Fibroblast of upper back skin (primary cell): ENCODE results near the gene ALLC.

Experiments
- DNase-seq: peaks from one replicate; pipeline ENCODE4 v3.0.0-alpha.2; 2013

ALLC gene

DNA sequence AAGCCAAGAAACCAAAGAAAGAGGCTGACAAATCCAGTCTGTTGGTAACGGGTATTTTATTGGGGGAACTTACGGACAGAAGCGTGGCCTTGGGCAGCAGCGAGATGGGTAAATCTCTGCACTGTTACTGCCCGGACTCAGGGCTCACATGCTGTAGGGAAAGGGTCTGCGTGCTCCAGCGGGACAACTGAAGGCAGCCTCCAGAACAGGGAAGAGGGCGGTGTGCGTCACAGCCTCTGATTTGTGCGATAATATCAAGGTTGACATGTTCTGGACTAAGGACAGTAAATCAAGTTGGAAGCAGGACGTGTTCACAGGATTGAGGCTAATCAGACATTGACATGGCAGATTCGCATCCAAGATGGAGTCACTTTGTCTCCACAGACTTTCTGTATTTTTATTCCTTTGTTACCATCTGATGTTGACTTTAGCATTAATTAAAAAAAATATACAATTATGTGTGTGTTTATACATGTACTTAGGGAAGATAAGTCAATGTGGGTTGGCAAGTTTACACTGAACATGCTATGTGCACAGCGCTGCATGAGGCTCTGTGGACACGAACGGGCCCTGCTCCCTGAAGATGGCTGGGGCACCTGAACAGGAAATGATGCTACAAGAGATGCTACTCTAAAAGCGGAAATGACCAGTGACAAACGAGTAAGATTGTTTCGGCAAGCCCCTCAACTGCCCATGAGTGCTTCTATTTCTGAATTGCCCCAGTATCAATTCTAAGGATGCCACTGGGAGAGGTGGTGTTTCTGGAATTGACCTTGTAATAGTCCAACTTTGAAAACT is 22.7 kb downstream of the ALLC start:
- no peak for DNase-seq

DNA sequence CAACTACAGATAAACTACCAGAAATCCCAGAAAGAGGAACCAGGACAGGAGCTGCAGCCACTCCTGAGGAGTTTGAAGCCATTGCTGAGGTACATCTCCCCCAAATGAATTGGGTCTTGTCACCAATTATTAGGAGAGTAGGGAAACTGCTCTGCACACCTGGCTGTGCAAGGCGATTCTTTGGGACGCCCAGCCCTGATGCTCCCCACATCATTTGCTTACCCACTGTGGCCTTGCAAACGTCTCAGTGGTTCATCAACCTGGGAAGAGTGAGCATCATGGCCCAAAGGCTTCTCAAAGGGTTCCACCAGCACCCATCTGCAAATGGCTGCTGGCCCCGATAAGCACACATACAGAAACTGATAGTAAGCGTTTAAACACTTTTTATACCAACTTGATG is 23.6 kb downstream of the ALLC start:
- no peak for DNase-seq

DNA sequence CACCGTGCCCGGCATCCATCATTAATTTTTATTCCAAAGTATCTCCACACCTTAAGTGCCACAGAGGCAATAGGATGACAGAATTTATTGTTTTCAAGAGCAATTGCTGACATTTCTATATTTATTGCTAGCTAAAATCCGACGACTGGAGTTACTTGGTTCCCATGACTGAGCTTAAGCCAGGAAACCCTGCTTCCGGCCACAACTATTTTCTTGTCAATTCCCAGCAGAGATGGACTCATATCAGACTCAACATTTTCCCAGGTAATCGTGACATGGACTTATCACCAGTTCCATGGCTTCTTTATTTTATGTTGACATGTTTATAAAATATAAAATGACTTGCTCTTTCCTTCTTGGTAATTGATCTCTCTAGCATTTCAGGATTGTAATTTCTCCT is 24.8 kb downstream of the ALLC start:
- no peak for DNase-seq

DNA sequence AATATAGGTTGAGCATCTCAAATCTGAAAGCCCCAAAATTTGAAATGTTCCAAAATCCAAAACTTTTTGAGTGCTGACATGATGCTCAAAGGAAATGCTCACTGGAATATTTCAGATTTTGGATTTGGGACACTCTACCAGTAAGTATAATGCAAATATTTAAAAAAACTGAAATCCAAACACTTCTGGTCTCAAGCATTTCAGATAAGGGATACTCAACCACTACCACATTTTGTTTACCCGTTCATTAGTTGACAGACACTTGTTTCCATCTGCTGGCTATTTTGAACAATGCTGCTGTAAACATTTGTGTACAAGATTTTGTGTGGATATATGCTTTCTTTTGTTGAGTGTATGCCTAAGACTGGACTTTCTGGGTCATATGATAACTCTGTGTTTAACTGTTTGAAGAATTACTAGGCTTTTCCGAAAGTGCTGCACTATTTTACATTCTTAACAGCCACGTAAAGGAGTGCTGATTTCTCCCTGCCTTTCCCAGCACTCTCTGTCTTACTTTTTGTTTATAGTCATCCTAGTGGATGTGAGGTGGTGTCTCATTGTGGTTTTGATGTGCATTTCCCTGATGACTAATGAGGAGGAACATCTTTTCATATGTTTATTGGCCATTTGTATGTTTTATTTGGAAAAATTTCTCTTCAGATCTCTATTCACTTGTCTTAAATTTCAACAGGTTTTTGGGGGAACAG is 25.9 kb downstream of the ALLC start:
- DNase-seq = no peak

DNA sequence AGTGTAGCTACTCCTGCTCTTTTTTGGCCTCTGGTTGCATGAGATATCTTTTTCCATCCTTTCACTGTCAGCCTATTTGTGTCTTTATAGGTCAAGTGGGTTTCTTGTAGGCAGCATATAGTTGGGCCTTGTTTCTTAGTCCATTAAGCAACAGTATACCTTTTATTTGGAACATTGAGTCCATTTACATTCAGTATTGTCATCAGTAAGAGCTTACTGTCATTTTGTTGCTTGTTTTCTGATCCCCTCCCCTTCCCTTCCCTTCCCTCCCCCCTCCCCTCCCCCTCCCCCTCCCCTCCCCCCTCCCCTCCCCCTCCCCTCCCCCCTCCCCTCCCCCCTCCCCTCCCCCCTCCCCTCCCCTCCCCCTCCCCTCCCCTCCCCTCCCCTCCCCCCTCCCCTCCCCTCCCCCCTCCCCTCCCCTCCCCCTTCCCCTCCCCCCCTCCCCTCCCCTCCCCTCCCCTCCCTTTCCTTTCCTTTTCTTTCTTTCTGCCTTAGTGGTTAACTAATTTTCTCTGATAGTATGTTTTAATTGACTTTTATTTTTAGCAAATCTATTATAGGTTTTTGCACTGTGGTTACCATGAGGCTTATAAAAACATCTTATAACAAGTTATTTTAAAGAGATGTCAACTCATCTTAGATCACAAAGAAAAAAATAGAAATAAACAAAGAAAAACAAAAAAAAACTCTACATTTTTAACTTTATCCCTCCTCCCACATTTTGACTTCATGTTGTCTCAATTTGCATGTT is 32.2 kb downstream of the ALLC start:
- no peak for DNase-seq

DNA sequence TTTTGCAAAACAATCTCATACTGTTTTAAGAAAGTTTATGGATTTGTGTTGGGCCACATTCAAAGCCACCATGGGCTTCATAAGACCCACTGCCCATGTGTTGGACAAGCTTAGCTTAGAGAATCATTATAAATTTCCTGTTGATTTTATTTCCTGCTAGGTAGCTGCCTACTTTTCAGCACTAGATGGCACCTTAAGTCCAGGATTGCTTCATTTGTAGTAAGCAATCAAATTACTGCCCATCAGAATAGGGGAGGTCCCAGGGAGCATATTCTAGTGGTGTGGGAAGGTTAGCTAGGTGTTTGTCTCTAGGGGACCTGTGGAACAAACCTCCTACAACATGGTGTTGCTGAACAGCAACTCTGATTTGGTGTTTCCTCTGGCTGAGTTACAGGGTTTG is 34.4 kb downstream of the ALLC start:
- DNase-seq = peak; percentile 8

DNA sequence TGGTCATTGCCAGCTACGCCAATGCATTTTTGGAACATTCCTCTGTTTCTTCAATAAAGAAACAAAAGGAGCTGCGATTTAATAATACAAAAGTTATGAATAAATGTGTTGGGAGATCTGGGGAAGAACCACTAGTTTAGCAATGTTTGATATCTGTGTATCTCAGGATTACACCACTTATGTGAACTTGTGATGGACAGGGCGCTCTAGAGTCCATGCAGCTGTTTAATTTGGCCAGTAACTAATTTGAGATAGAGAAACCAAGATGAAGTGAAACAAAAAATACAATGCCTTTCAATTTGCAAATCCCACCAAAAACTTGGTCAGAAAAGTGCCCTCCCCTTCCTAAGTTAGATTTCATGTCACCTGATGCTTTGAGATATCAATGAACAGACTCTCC is 38.5 kb downstream of the ALLC start:
- DNase-seq = no peak

DNA sequence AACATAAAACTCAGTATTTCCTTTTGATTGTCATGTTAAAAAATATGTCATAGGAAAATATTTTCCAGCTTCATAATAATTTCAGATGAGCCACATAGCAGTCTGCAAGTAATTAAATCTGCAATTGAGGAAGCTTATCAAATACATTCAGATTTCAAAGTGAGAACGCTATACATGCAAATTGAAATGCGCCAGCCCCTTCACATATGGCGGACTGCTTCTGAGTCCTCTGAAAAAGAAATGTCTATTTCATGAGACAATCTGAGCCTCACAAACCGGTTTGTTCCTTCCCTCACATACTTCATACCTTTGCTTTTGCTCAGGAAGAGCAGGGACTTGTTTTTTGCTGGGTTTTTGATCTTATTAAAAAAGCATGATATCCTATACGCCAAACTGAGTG is 43.1 kb downstream of the ALLC start:
- DNase-seq = no peak

DNA sequence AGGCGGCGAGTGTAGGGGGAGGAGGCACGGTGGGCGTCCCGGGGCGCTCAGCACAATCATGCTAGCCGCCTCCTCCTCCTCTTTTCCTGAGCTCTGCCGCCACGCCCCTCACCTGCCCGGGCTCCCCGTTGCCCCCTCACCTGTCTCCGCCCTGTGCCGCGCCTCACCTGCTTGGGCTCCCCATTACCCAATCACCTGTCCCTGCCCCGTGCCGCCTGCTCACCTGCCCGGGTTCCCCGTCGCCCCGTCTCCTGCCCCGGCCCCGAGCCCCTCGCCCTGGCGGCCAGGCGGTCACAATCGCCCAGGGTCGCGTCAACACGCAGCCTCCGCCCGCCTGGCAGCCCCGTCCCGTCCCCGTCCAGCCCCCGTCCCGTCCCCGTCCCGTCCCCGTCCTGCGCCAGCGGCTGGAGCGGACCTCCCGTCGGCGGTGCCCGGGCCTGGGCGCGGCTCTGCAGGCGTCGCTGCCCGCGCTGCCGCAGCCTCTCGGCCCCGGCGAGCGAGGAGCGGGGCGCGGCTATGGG is 45.3 kb downstream of the ALLC start, which contains the start of gene DCDC2C:
DCDC2C (plus strand) TSS at position 340 of the 521 bp plus-strand sequence; CDS start at position 517, 177 bp downstream.
- no peak for DNase-seq

DNA sequence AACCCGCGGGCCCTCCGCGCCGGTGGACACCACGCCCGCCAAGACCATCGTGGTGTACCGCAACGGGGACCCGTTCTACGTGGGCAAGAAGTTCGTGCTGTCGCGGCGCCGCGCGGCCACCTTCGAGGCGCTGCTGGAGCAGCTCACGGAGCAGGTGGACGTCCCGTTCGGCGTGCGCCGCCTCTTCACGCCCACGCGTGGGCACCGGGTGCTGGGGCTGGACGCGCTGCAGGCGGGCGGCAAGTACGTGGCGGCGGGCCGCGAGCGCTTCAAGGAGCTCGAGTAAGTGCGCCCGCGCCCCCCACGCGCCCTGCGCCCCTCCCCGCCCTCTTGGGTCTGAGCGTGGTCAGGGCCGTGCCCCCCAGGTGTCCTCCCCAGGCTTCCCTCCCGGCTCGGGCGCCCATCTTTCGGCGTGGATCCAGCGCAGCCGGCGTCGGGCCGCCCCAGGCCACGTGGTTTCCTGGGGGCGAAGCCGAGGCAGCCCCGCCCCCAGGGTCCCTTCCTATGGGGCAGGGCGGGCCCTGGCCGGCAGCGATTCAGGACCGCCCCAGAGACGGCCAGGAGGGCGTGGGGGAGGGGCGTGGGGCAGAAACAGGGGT is 45.9 kb downstream of the ALLC start:
- DNase-seq = no peak

DNA sequence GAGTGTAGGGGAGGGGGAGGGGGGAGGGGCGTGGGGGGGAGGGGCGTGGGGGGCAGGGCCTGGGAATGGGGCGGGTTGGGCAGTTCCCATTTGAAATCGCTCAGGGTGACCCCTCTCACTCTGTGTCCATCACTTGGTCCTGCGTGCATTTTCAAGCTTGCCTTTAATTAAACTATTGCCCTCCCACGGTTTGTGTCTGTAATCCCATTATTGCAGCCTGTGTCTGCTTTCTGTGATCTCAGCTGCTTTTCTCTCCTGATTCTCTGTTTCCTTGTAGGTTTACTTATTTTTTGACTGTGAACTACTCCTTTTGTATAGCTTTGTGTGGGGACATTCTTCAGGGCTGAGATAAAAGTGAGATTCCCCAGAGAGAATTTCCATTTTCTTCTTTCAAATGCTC is 46.7 kb downstream of the ALLC start:
- DNase-seq = no peak

DNA sequence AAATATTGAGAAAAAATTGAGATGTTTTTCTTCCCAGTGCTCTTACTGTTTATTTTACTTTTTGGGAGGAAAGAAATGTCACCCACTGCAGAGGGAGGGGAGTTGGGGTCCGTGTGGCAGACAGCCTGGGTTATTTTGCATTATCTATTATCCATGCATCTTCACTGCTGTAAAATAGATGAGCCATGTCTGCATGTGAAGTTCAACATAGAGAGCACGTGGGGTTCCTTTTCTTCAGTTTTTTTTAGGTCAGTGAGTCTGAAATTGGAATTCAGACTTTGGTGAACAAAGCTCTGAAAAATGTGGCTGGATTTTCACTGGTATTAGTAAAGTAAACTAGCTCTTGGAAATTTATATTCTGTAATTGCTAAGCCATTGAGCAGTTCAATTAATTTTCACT is 47.8 kb downstream of the ALLC start:
- no peak for DNase-seq

DNA sequence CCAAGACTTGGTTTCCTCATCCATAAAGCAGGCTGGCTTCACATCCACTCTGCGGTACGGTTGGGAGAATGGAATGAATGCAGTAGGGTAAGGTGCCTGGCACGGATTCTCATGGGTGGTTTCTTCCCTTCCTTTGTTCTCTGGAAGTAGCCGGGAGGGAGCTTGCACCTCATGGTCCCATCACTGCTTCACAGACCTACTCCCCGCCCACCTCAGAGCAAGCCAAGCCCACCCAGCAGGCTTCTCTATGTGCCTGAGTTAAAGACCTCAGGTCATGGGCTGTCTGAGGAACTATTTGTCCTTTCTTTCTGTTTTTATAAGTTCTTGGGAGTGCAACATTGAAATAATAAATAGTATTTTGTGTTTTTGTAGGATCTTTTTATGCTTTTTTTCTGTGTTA is 48.9 kb downstream of the ALLC start:
- DNase-seq = no peak

DNA sequence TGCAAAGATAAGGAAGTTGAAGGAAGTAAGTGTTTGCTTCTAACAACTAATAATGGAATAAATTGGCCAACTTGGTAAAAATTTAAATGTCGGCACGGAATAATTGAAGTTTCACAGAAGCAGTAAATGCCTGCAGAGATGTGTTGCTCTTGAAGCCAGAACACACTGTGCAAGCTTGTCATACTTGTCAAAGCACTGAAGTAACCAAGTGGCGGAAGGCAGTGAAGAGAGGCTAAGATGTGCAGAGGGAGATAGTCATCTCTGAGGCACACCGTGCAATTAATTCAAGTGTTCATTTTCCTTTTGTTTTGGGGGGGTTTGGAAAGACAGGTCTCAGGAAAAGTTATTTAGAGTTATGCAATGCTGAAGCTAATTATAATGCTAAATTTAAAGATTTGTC is 50.6 kb downstream of the ALLC start:
- DNase-seq = no peak

DNA sequence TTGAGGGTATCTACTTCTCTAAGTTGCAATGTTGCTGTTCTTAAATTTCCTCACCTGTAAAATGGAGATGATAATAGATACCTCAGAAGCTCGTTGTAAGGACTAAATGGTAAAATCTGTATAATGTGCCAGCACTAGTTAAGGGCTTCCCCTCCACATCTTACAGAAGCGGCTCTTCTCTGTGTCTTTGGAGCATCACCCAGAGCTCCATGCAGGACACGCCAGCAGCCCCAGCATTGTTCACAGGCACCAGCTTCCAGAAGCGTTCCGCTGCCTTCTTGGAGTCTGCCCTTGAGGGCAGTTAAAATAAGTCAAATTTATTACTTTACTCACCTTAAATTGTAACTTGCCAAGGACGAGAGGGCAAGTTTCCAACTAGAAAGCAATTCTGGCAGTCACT is 51.2 kb downstream of the ALLC start:
- DNase-seq = no peak

DNA sequence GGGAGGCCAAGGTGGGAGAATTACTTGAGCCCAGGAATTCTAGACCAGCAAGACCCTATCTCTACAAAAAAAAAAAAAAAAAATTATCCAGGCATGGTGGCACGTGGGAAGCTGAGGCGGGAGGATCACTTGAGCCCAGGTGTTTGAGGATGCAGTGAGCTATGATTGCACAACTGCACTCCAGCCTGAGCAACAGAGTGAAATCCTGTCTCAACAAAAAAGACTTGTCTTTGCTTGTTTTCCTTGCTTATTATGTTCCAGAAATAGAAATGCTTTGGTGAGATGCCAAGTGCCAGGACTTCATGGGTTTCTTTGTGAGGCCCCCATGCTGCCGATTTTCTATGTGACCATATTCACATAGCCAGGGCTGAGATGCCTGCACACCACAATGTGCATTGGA is 54.4 kb downstream of the ALLC start:
- DNase-seq = no peak

DNA sequence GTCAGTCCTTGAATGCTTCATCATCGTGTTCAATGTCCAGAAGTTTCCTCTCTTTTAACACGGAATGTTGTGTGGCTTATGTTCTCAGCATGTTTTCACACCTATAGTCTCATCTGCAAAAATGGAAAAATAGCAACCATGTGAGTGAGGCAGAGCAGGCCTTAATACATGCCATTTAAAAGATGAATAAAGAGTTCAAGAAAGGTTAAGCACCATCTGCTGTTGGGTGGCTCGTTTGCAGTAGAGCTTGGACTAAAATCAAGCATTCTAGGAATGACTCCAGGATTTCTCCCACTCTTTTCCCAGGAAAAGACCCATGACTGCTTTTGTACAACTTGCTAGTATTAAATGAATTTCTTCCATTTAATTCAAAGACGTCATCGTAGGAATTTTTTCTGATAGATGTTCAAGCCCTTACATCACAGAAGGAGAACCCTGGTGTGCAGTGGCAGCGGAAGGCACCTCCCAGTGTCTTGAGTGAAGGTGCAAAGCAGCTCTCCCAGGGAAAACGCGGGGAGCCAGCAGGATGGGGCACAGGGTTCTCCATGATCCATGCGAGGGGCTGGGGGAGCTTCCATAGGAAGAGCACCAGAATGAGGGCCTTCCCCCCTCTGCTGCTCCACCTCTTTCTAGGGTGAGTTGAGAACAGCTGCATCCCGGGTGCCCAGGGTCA is 55.0 kb downstream of the ALLC start:
- DNase-seq = peak; percentile 34

DNA sequence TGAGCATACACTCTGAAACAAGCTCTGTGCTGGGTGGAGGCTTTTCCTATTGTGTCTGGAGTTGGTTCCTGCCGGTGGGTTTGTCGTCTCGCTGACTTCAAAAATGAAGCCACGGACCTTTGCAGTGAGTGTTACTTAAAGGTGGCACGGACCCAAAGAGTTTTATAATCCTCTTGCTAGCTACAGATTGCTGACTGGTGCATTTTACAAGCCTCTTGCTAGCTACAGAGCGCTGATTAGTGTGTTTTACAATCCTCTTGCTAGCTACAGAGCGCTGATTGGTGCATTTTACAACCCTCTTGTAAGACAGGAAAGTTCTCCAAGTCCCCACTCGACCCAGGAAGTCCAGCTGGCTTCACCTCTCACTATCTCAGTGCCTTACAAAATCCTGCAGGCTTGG is 60.7 kb downstream of the ALLC start:
- DNase-seq = no peak

DNA sequence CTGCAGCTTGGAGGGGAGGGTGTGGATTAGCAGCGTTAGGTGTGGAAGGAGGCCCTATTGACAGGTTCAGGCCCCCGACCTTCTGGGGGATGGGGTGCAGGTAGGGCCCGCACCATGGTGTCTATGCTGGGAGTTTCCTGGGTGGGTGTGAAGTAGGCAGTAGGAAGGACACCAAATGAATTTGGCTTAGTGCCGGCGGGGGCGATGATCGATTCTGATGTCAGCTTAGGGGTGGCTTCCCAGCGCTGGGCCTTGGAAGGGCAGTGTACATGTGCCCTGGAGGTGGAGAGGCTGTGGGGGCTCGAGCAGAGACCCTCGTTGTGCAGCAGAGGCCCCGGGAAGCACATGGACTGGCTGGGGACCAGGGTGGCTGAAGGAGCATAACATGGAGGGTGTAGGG is 67.0 kb downstream of the ALLC start:
- no peak for DNase-seq

DNA sequence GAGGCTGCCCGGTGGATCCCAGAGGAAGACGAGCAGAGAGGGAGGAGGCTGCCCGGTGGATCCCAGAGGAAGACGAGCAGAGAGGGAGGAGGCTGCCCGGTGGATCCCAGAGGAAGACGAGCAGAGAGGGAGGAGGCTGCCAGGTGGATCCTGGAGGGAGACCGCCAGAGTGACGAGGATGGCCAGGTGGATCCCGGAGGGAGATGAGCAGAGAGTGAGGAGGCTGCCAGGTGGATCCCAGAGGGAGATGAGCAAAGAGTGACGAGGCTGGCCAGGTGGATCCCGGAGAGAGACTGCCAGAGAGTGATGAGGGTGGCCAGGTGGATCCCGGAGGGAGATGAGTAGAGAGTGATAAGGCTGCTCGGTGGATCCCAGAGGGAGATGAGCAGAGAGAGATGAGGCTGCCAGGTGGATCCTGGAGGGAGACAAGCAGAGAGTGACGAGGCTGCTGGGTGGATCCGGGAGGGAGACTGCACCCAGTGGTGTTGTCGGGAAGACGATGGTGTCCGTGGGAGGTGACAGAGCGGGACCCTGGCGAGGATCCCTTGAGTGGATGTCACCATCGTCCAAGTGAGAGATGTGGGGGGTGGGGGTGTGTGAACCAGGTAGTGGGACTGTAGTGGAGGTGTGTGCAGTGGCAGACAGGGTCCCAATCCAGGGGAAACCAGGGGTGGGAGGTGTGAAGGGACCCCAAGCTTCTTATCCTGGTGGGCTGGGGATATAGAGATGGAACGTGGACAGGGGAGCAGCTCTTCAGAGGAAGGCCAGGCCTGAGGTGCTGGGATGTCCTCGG is 67.7 kb downstream of the ALLC start:
- DNase-seq = no peak

DNA sequence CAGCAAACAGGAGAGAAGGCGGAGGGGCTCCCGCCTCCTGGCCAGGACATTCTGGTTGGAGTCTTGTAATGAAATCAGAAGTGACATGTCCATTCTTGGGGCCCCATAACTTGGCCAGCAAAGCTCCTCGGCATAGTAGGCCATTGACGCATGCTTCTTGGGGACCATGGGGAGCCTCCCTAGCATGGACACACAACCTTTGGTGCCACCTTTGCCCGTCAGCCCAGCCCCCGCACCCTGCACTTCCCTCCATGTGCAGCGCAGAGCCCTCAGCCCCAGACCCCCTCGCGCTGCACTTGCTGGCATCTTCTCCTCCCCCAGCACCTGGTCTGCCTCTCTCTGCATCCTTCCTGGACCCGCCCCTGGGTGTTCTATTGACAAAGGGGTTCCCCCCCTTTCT is 68.5 kb downstream of the ALLC start:
- DNase-seq = no peak
